Cardiac muscle cell (in vitro differentiated cells and primary cell): ENCODE data around the gene LKAAEAR1. TPM values are rescaled to one million over a fixed set of nuclear protein-coding genes. Genes with fewer than 3 reads are reported as not detected.
"Not testable (repeated sequence)": the region's sequence is repeated elsewhere in the genome, so short reads cannot be mapped to it uniquely, and the experiment has no call there.

Experiments
- DNase-seq, 2 donors: peaks; one replicate each; pipeline versions ENCODE4 v3.0.0 to v3.0.0-alpha.2; 2010 to 2017; ENCODE audit warnings: low read depth in 1 of 2, low spot score in 1 of 2
- H3K27ac ChIP-seq: fragments of 200-600 bp; sonication (generic); 2 replicates; pipeline ENCODE4 v1.5.1; 2016
- H3K27me3 ChIP-seq: fragments of 200-600 bp; sonication (generic); 2 replicates; pipeline ENCODE4 v1.6.0; 2016; ENCODE audit warnings: control low read depth
- H3K36me3 ChIP-seq: fragments of 200-600 bp; sonication (generic); 2 replicates; pipeline ENCODE4 v1.5.1; 2016; ENCODE audit warnings: control low read depth
- H3K4me1 ChIP-seq: fragments of 200-600 bp; sonication (generic); 2 replicates; pipeline ENCODE4 v1.8.1; 2017; ENCODE audit warnings: low read depth, mild to moderate bottlenecking, mixed run types
- H3K4me3 ChIP-seq: fragments of 200-600 bp; sonication (generic); 2 replicates; pipeline ENCODE4 v1.5.1; 2016; ENCODE audit warnings: mild to moderate bottlenecking
- H3K9me3 ChIP-seq: fragments of 200-600 bp; sonication (generic); 2 replicates; pipeline ENCODE4 v1.5.1; 2017; ENCODE audit warnings: low read depth, mild to moderate bottlenecking, control low read depth
- CTCF ChIP-seq: IDR thresholded peaks from 2 replicates; pipeline ENCODE4 v1.5.1; 2012; ENCODE audit warnings: low read depth, mild to moderate bottlenecking, low read length
- polyA plus RNA-seq: library from polyadenylated mRNA; unstranded; fragments of >200 nt; fragmentation: Nextera tagmentation; extraction: Ambion mirVana; gene quantifications from 2 replicates; pipeline ENCODE4 v1.2.1, GENCODE V29; 2016
- total RNA-seq: library from RNA; depleted of rRNA; stranded (reverse); fragments of >200 nt; gene quantifications from 2 replicates; pipeline ENCODE4 v1.2.3, GENCODE V29; 2016

LKAAEAR1 gene
- total and polyA plus RNA-seq, 2 experiments from 2014 or later = 0.21 to 2.2 TPM

- no peak overlapping the region for H3K4me3 ChIP-seq
- DNase-seq = no peak
- no peaks in the 10 kb centered on the region for H3K9me3 ChIP-seq
- no peak overlapping the region for H3K27ac ChIP-seq
- H3K4me1 ChIP-seq = no peaks in the 10 kb centered on the region
- no peak for TF ChIP-seq CTCF
- H3K36me3 ChIP-seq = no peaks in the 10 kb centered on the region
- peaks cover 10% of the 10 kb centered on the region for H3K27me3 ChIP-seq
Observed at GRCh38 chr20:64121586-64121985, 37.4 kb upstream of the LKAAEAR1 start.

GRCh38 chr20:64119681-64120341 is 35.6 kb upstream of the LKAAEAR1 start:
- no peak for TF ChIP-seq CTCF
- no peaks in the 10 kb centered on the region for H3K36me3 ChIP-seq
- no peak overlapping the region for H3K27ac ChIP-seq
- no peaks in the 10 kb centered on the region for H3K4me1 ChIP-seq
- DNase-seq = no peak
- peaks cover 10% of the 10 kb centered on the region for H3K27me3 ChIP-seq
- H3K9me3 ChIP-seq = no peaks in the 10 kb centered on the region
- H3K4me3 ChIP-seq = no peak overlapping the region

GRCh38 chr20:64119301-64119680 is 35.1 kb upstream of the LKAAEAR1 start:
- H3K27ac ChIP-seq = no peak overlapping the region
- H3K9me3 ChIP-seq = no peaks in the 10 kb centered on the region
- no peaks in the 10 kb centered on the region for H3K36me3 ChIP-seq
- no peak for TF ChIP-seq CTCF
- DNase-seq = no peak
- H3K27me3 ChIP-seq = peaks cover 10% of the 10 kb centered on the region
- H3K4me3 ChIP-seq = no peak overlapping the region
- no peaks in the 10 kb centered on the region for H3K4me1 ChIP-seq

- H3K27me3 ChIP-seq, H3K9me3 ChIP-seq, H3K27ac ChIP-seq, H3K4me1 ChIP-seq, H3K4me3 ChIP-seq, H3K36me3 ChIP-seq, DNase-seq: not testable (repeated sequence)
Observed at GRCh38 chr20:64117432-64117777, 33.2 kb upstream of the LKAAEAR1 start.

- H3K9me3 ChIP-seq = no peaks in the 10 kb centered on the region
- DNase-seq = no peak
- no peaks in the 10 kb centered on the region for H3K4me1 ChIP-seq
- no peak overlapping the region for H3K4me3 ChIP-seq
- H3K27me3 ChIP-seq = no peaks in the 10 kb centered on the region
- no peak for TF ChIP-seq CTCF
- no peak overlapping the region for H3K27ac ChIP-seq
- no peaks in the 10 kb centered on the region for H3K36me3 ChIP-seq
Observed at GRCh38 chr20:64116541-64117431, 32.6 kb upstream of the LKAAEAR1 start.

- no peak overlapping the region for H3K27ac ChIP-seq
- H3K4me1 ChIP-seq = peaks cover 3% of the 10 kb centered on the region
- no peak for DNase-seq
- H3K36me3 ChIP-seq = no peaks in the 10 kb centered on the region
- no peak overlapping the region for H3K4me3 ChIP-seq
- no peak for TF ChIP-seq CTCF
- no peaks in the 10 kb centered on the region for H3K27me3 ChIP-seq
- H3K9me3 ChIP-seq = no peaks in the 10 kb centered on the region
Observed at GRCh38 chr20:64116016-64116415, 31.8 kb upstream of the LKAAEAR1 start.
